Thoracic aorta (tissue), 2 donors: Measurements from ENCODE around the gene DYSF. TPM values are rescaled to one million over a fixed set of nuclear protein-coding genes. Genes with fewer than 3 reads are reported as not detected.

ENCODE experiments used
- ATAC-seq: fragments of 150-250 bp; one replicate; pipeline ENCODE4 v1.8.0; 2017; ENCODE audit warnings: low read depth; ENCODE audit not compliant: insufficient number of reproducible peaks, low FRiP score
- DNase-seq: peaks from one replicate; pipeline ENCODE4 v3.0.0-alpha.2; 2020; ENCODE audit warnings: low spot score
- H3K27ac ChIP-seq, 2 donors: fragments of 200-600 bp; sonication (generic); 1 replicate in 1 of 2; 2 replicates in 1 of 2; pipeline ENCODE4 v1.5.1; 2016; ENCODE audit warnings: mild to moderate bottlenecking in 2 of 2, moderate library complexity in 2 of 2
- H3K27me3 ChIP-seq: fragments of 200-600 bp; sonication (generic); replicated peaks from 2 replicates; pipeline ENCODE4 v1.6.0; 2016; ENCODE audit warnings: mild to moderate bottlenecking; ENCODE audit not compliant: insufficient read depth
- H3K36me3 ChIP-seq: fragments of 200-600 bp; sonication (generic); one replicate; pipeline ENCODE4 v1.5.1; 2016
- H3K4me1 ChIP-seq, 2 donors: fragments of 200-600 bp; sonication (generic); 1 replicate in 1 of 2; 2 replicates in 1 of 2; pipeline versions ENCODE4 v1.5.1 to v1.6.0; 2016; ENCODE audit warnings: low read depth in 2 of 2, mild to moderate bottlenecking in 1 of 2; ENCODE audit not compliant: control insufficient read depth in 1 of 2
- H3K4me3 ChIP-seq: fragments of 200-600 bp; sonication (generic); 2 replicates; pipeline ENCODE4 v1.5.1; 2016; ENCODE audit warnings: mild to moderate bottlenecking
- H3K9me3 ChIP-seq: fragments of 200-600 bp; sonication (generic); 2 replicates; pipeline ENCODE4 v1.5.1; 2016
- CTCF ChIP-seq: fragments of 200-600 bp; sonication (generic); IDR thresholded peaks from one replicate; pipeline ENCODE4 v1.5.1; 2019; ENCODE audit warnings: antibody characterized with exemption
- total RNA-seq, 2 donors: library from RNA; depleted of rRNA; stranded (reverse); fragments of >200 nt; gene quantifications; one replicate each; pipeline versions ENCODE4 v1.1.0 to v1.2.3, GENCODE V29; 2016

The DYSF gene
- total RNA-seq, 2 donors from 2014 or later, result 13.0 to 15.2 TPM

DNA sequence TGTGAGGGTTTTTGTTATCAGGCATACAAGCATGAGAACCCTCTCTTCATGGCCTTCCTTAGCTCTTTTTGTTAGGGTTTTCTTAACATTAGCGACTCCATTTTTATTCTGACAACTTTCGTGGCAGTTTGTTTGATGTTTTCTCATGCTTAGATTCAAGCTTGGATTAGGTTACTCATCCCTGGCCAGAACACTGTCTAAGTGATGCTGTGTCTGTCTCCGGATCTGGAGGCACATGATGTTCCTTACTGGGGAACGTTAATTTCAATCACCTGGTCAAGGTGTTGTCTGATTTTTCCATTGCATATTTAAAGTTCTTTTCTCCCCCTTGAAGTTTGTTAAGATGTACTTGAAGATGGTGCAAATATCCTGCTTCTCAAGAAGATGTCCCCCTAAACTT, 40.7 kb downstream of the DYSF start:
- Histone ChIP-seq H3K27ac (no peak overlapping the region), H3K27me3 (no peaks in the 10 kb centered on the region), H3K9me3 (no peaks in the 10 kb centered on the region), H3K36me3 (no peaks in the 10 kb centered on the region), H3K4me3 (no peak overlapping the region), H3K4me1 (peaks cover 2 to 13% of the 10 kb centered on the region in 2 donors)
- no peak for ATAC-seq
- no peak for DNase-seq
- no peak for TF ChIP-seq CTCF

DNA sequence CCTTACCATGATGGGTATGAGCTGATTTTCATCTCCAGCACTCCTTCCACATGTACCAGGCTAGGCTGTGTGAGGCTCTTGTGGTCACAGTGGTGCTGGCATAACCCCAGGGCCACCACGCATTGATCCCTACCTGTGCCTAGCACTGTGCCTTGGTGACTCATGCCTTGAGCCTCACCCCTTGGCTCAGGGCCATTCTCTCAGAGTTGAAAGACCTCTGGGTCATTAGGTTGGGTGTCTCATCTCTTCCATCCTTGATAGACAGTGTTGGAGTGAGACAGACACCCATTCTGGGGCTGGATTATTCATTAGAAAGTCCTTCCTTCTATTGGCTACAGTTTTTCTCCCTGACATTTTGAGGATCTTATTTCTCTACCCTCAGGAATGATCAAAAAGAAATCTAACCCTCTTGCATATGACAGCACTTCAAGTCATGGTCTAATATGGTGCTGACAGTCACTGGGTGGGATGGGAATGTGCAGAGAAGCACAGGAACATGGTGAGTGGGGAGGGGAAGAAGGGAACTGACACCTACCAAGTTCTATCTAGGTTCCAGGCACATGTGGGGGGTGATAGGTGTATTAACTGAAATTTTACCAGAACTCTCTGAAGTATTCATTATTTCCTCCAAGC, 41.3 kb downstream of the DYSF start:
- no peak overlapping the region for H3K27ac ChIP-seq
- no peaks in the 10 kb centered on the region for H3K9me3 ChIP-seq
- H3K4me3 ChIP-seq, result no peak overlapping the region
- ATAC-seq (no peak), DNase-seq (no peak)
- no peaks in the 10 kb centered on the region for H3K27me3 ChIP-seq
- TF ChIP-seq CTCF, result no peak
- H3K36me3 ChIP-seq, result no peaks in the 10 kb centered on the region
- peaks cover 5 to 19% of the 10 kb centered on the region in 2 donors for H3K4me1 ChIP-seq

DNA sequence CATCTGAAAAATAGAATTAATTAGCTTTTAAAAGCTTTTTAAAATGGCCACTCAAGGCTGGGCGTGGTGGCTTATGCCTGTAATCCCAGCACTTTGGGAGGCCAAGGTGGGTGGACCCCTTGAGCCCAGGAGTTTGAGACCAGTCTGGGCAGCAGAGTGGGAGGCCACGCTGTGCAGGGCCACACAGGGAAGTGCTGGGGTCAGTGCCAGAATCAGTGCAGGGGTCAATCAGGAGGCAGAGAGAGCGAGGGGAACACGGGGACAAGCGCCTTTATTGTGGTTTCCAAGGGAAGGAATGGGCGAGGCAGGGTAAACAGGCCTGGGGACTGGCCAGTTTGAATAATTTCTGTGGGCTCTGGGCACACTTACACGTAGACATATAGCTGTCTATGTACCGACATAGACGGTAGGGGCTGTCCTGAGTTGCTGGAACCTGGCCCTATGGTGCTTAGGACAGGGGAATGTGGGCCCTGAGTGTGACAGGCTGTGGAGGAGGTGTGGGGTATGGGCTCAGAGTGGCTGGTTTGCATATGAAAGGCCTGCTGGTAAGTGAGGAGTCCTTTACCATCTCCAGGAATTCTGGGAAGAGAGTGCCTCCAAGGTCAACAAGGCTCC, 42.9 kb downstream of the DYSF start:
- no peaks in the 10 kb centered on the region for H3K9me3 ChIP-seq
- no peak overlapping the region for H3K27ac ChIP-seq
- DNase-seq (no peak), ATAC-seq (no peak)
- no peaks in the 10 kb centered on the region for H3K27me3 ChIP-seq
- no peak for TF ChIP-seq CTCF
- peaks cover 5 to 26% of the 10 kb centered on the region in 2 donors for H3K4me1 ChIP-seq
- no peak overlapping the region for H3K4me3 ChIP-seq
- no peaks in the 10 kb centered on the region for H3K36me3 ChIP-seq

GRCh38 chr2:71498261-71498701, 44.9 kb downstream of the DYSF start:
- Histone ChIP-seq H3K4me1 (peaks cover 5 to 27% of the 10 kb centered on the region in 2 donors), H3K27me3 (no peaks in the 10 kb centered on the region), H3K4me3 (no peak overlapping the region), H3K9me3 (no peaks in the 10 kb centered on the region), H3K27ac (peak overlapping the region; percentile 53 to 70), H3K36me3 (no peaks in the 10 kb centered on the region)
- TF ChIP-seq CTCF, result no peak
- ATAC-seq, result peak; percentile 62
- DNase-seq, result no peak

- no peak for DNase-seq
Observed at GRCh38 chr2:71499691-71500090, 46.3 kb downstream of the DYSF start.

More at GRCh38 chr2:71499691-71500090, 46.3 kb downstream of the DYSF start:
- H3K36me3 ChIP-seq, result no peaks in the 10 kb centered on the region
- no peaks in the 10 kb centered on the region for H3K9me3 ChIP-seq
- H3K27ac ChIP-seq, result peak overlapping the region in 1 of 2 donors; percentile 70
- no peak for TF ChIP-seq CTCF
- H3K27me3 ChIP-seq, result no peaks in the 10 kb centered on the region
- no peak overlapping the region for H3K4me3 ChIP-seq
- no peak for ATAC-seq
- H3K4me1 ChIP-seq, result peaks cover 10 to 33% of the 10 kb centered on the region in 2 donors
